Ramos (cell line): ENCODE data around the gene USP53.
"Not testable (repeated sequence)": the region's sequence is repeated elsewhere in the genome, so short reads cannot be mapped to it uniquely, and the experiment has no call there.

Source experiments
- in situ Hi-C: fragments of 300-500 bp; cut with MboI; formaldehyde crosslinking; loops from one replicate; pipeline ENCODE4 v1.14.3; 2022; ENCODE audit warnings: low sequenced_read_pairs; ENCODE audit not compliant: unreplicated experiment

USP53 gene

DNA sequence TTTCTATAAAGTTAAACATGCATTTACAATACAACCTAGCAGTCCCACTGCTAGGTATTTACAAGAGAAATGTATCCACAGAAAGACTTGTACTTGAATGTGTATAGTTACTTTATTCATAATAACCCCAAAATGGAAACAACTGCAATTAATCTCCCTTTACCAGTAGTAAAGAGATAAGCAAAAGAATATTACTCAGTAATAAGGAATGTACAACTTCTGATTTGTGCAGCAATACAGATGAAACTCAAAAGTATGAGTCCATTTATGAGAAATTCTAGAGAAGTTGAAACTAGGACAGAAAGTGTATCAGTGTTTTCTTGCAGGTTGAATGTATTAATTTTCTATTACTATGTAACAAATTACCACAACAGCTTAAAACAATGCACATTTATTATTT is 15.2 kb downstream of the USP53 start:
- in situ Hi-C loops: no loop called here

GRCh38 chr4:119228406-119228805 is 15.9 kb downstream of the USP53 start:
- in situ Hi-C loops: no loop called here

DNA sequence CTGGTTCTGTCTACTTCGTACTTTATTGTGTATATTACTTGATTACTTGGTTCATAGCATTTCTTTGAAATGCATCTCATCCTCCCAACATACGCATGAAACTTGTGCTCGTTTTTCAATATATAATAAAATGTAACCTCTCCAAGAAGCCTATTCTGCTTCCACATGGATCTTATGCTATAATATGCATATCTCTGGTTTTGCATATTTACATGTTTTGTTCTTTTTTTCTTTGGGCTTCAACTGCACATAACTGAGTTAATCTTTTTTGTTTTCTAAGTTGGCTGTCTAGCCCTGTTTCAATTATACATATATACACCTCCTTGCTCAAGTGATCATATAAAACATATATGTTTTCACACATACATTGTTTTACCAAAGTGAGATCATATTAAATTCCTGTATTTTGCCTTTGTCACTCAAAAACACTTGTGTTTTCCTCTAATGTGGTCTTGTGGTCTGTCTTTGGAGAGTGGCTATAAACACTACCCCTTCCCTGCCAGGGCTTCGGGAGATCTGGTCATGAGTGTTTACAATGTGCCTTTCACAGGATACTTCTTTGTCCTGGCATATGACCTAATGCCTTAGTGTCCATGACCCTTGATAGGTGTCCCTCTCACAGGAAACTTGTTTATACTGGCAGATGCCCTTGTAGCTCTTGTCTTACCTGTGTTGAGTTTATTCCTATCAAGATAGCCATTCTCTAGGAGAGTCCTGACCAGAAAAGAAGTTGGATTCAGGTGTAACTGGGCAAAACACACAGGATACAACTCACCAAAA is 17.6 kb downstream of the USP53 start:
- in situ Hi-C loops: no loop called here

DNA sequence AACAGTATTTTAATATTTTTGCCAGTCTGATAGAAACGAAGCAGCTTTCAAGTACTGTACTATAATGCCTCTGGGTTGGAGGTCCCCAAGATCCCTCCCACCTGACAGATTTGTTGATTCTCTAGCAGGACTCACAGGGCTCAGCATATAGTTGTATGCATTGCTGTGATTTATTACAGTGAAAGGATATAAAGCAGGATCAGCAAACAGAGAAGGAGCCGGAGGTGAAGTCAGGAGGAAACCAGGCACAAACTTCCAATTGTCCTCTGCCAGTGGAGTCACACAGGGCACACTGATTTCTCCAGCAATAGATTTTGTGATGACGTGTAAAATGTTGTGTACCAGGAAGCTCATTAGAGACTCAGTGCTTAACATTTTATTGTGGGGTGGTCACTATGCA is 19.0 kb downstream of the USP53 start:
- in situ Hi-C loops: no loop called here

GRCh38 chr4:119232286-119232685 is 19.8 kb downstream of the USP53 start:
- in situ Hi-C loops: no loop called here

DNA sequence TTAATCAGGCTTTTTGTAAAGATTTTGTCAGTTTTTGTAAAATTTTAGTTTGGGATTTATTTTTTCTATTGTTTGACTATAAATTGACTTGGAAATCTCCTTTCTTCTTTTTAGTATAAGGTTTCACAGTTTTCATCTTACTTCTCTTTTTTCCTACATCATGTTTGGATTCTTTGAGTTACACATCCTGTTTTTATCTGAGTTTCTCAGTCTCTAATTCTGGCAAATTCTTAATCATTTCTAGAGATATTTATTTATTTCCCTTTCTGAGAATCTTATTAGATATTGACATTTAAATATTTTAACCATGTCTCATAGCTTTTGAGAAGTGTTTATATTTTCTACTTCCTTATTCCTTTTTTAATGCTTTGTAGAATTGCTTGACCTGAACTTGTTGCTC is 20.7 kb downstream of the USP53 start:
- in situ Hi-C loops: no loop called here

DNA sequence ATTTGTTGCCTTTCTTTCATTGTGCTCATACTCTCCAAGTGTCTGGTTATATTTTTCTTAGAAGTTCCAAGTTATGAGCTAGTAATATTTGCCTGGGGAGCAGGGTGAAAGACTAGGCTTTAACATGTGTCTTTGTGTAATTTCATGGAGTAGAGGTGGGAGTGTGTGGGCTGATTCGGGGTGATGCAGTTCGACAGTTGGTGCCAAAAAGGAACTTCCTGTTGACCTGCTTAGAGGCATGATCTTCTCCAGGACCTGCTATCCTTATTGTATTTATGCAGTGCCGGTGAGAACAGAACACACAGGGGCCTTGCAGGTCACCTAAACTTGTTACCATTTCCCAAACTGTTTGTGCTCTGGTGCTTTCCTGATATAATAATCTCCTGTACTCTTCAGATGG is 21.2 kb downstream of the USP53 start:
- in situ Hi-C loops: no loop called here

DNA sequence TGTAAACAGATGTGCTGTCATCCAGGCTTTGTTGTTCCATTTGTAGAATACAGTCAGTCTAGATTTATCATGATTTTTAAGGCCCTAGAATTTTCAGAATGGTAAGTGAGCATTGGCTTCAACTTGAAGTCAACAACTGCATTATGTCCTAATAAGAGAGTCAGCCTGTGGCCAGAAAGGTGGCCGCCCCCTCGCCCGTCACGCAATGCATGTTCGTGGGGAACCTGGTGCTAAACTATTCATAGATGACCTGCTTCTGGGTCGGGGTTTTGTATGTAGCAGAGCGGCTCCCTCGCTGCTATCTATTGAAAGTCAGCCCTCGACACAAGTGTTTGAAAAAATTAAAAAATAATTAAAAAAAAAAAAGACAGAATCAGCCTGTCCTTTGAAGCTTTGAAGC is 24.7 kb downstream of the USP53 start:
- in situ Hi-C loops: no loop called here

GRCh38 chr4:119237642-119238041 is 25.1 kb downstream of the USP53 start:
- in situ Hi-C loops: no loop called here

DNA sequence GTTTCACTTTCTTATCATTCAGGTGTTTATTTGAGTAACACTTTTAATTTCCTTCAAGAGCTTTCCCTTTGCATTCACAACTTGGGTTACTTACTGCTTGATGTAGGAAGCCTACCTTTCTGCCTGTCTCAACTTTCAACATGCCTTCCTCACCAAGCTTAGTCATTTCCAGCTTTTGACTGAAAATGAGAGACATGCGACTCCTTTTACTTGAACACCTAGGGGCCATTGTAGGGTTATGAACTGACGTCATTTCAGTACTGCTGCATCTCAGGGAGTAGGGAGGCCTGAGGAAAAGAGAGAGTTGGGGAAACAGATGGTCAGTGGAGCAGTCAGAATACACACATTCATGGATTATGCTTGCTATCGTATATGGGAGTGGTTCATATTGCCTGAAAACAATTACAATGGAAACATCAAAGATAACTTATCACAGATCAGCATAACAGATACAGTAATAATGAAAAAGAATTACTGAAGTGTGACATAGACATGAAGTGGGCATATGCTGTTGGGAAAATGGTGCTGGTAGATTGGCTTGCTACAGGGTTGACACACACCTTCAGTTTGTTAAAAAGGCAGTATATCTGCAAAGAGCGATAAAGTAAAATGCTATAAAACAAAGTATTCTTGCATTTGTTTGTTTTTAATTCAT is 25.7 kb downstream of the USP53 start:
- in situ Hi-C loops: no loop called here

- in situ Hi-C loops: no loop called here
Observed at GRCh38 chr4:119240128-119240527, 27.6 kb downstream of the USP53 start.

DNA sequence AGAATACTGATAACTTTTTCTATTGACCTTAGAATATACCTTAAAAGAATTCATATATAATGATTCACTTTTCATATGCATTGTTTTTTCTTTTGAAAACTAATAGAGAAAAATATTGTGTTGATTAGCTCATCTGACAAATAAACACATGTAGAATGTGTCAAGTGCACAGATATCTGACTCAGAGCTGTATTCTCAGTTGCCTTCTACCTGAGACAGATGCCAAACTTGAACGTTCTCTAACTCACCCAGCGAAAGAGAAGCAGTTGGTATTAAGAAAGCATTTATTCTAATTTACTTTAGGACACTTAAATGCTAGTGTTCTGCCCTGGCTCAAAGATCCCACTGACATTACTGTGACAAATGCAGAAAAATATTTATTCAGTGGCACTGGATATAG is 28.1 kb downstream of the USP53 start:
- in situ Hi-C loops: no loop called here

GRCh38 chr4:119242417-119242816 is 29.9 kb downstream of the USP53 start:
- in situ Hi-C loops: no loop called here

DNA sequence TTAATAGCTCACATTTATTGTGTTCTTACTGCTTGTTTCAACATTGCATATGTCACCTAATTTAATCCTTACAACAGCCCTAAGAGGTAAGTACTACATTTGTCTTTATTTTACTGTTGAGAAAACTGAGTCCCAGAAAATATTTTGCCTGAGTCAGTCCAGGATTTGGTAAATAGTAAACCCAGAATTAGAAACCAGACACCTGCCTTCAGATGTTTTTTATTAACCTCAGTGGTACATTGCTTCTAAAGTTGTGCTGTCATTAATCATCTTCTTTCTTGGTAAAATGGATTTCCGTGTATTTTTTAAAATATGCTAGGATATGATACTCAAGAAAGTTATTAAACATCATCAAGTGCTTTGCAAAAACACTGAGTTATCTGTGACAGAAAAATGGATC is 31.4 kb downstream of the USP53 start:
- in situ Hi-C loops: no loop called here

- in situ Hi-C loops: no loop called here
Observed at GRCh38 chr4:119244344-119244743, 31.8 kb downstream of the USP53 start.

DNA sequence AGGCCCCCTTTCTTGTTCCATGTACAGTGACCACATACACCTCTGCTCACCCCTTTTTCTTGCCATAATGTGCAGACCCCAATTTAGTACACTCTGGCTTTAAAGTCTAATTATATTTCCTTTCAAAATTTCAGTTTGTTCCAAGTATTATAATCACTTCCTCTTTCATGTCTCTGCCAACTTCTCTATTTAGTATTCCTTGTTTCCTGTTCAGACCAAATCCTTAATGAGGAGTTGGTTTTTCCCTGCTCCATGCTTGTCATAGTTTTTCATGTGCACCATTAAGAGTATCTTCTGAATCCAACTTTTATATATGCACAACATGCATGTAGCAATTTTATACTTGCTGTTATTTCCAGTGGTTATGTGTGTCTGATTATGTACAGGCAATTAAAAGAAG is 32.3 kb downstream of the USP53 start:
- in situ Hi-C loops: no loop called here

DNA sequence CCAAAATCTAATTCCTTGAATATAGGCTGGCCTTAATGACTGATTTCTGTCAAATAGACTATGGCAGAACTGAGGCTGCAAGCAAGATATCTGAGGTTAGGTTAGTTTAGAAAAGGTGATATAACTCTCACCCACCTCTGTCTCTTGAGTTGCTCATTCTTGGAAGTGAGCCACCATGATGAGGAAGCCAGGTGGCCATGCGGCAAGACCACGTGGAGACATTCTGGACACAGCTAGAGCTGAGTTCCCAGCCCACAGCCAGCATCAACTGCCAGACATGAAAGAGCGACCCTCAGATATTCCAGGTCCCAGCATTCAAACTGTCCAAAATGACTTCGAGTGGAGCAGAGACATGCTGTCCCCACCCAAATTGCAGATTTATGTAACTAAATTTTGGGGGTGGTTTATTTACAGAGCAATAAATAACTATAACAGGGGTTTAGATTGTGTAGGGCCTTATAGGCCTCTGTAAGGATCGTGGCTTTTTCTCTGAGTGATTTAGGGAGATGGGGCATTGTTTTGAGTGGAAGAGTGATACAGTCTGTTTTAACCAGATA is 33.7 kb downstream of the USP53 start:
- in situ Hi-C loops: no loop called here

GRCh38 chr4:119251037-119251436 is 38.5 kb downstream of the USP53 start:
- in situ Hi-C loops: not testable (repeated sequence)

DNA sequence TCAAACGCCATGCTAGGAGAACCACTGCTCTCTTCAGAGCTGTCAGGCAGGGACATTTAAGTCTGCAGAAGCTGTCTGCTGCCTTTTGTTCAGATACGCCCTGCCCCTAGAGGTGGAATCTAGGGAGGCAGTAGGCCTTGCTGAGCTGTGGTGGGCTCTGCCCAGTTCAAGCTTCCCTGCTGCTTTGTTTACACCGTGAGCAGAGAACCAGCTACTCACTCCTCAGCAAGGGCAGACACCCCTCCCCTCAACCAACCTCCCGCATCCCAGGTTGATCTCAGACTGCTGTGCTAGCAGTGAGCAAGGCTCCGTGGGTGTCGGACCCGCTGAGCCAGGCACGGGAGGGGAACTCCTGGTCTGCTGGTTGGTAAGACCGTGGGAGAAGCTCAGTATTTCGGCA is 42.7 kb downstream of the USP53 start:
- in situ Hi-C loops: not testable (repeated sequence)

DNA sequence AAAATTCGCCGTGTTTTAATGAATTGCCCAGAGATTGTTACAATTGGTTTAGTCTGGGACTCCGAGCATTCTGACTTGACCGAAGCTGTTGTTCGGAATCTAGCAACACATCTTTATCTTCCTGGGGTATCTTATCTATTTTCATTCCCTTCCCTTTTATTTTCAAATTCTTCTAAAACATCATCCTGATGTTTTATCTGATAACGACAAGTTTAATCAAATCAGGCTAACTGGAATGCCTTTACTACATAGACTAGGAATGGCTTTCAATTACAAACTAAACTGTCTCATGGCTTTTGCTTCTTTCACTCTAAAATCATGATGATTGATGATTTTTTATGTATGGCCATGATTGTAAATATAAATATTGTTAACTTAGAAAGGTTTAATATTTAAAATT is 48.0 kb downstream of the USP53 start:
- in situ Hi-C loops: no loop called here

DNA sequence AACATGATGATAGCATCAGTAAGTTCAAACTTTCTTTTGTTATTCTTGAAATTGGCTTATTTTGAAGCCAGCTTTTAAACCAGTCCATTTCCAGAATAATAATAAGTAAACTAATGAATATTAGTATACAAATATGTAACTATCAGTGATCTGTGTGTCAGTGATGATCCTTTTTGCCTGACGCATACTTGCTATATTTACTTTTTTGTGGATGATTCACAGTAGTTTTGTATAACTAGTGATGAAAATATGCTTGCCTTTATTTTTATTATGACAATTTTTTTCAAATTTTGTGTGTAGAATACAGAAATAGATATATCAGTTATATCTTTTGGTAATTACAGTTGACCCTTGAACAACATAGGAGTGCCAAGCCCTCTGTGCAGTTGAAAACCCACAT is 49.5 kb downstream of the USP53 start:
- in situ Hi-C loops: no loop called here

DNA sequence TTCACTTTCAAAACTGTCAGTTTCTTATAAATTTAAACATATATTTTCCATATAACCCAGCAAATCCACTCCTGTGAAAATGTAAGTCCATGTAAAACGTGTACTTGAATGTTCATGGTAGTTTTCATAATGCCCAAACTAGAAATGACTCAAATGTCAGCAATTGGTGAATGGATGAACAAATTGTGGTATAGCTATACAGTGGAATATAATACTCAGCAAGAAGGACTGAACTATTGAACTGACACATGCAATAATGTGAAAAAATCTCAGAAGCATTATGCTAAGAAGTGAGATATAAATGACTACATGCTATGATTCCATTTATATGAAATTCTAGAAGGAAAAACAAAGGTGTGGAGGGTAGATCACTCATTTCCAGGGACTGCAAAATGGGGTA is 52.2 kb downstream of the USP53 start:
- in situ Hi-C loops: no loop called here
